HL-60 (cell line): ENCODE measurements around the gene SIPA1.

Source experiments
- DNase-seq, 2 experiments: peaks; one replicate each; pipeline ENCODE4 v3.0.0-alpha.2; 2010 to 2020; ENCODE audit warnings: low read depth in 1 of 2, low spot score in 1 of 2
- H3K27ac ChIP-seq: fragments of 250-450 bp; sonication (Bioruptor Pico); replicated peaks from 2 replicates; pipeline ENCODE4 v1.5.1; 2020; ENCODE audit warnings: mild to moderate bottlenecking, moderate library complexity
- H3K27me3 ChIP-seq: fragments of 250-450 bp; sonication (Bioruptor Pico); 2 replicates; pipeline ENCODE4 v1.5.1; 2021; ENCODE audit warnings: mild to moderate bottlenecking, moderate library complexity; ENCODE audit not compliant: insufficient read depth, poor library complexity, severe bottlenecking
- H3K4me3 ChIP-seq: replicated peaks from 2 replicates; pipeline ENCODE4 v1.5.1; 2011; ENCODE audit warnings: mild to moderate bottlenecking, control low read depth, low read length; ENCODE audit not compliant: insufficient read depth
- CTCF ChIP-seq: IDR thresholded peaks from one replicate; pipeline ENCODE4 v1.5.1; 2011; ENCODE audit warnings: low read length, control low read depth, inconsistent platforms; ENCODE audit not compliant: insufficient read depth
- GABPA ChIP-seq: IDR thresholded peaks from 2 replicates; pipeline ENCODE4 v1.6.1; 2012; ENCODE audit warnings: low read depth
- POLR2AphosphoS5 ChIP-seq: IDR thresholded peaks from 2 replicates; pipeline ENCODE4 v1.6.1; 2012; ENCODE audit warnings: low read depth
- REST ChIP-seq: IDR thresholded peaks from 2 replicates; pipeline ENCODE4 v1.6.1; 2012; ENCODE audit warnings: low read depth; ENCODE audit not compliant: insufficient replicate concordance
- SPI1 ChIP-seq: IDR thresholded peaks from 2 replicates; pipeline ENCODE4 v1.6.1; 2012; ENCODE audit warnings: low read depth, mild to moderate bottlenecking, borderline replicate concordance

The SIPA1 gene

GRCh38 chr11:65662247-65662798 lies 24.4 kb downstream of the SIPA1 start:
- no peak for TF ChIP-seq REST
- H3K27me3 ChIP-seq = no peaks in the 10 kb centered on the region
- H3K4me3 ChIP-seq = peak overlapping the region; percentile 97
- H3K27ac ChIP-seq = peak overlapping the region; percentile 67
- DNase-seq = no peak

- peak within 1 kb of the TSS; percentile 95 for H3K27ac ChIP-seq
- TF ChIP-seq SPI1 (0 out of 2 replicates have a peak, but pooled peaks have one; percentile 2), POLR2AphosphoS5 (peak; percentile 34; the same call in 1 of the 2 replicates), REST (no peak)
- DNase-seq = peak; percentile 82 to 88
- H3K4me3 ChIP-seq = peak within 1 kb of the TSS; percentile 97
- no peaks in the 10 kb centered on the region for H3K27me3 ChIP-seq
These were observed 25.1 kb downstream of the SIPA1 start, which contains the start of gene RELA for GRCh38 chr11:65662799-65663638. RELA (minus strand) TSS chr11:65662916; CDS start chr11:65662832, 84 bp downstream.

GRCh38 chr11:65663639-65664200 lies 25.8 kb downstream of the SIPA1 start:
- no peak for DNase-seq
- TF ChIP-seq GABPA (no peak), SPI1 (0 out of 2 replicates have a peak, but pooled peaks have one; percentile 12)
- Histone ChIP-seq H3K4me3 (peak overlapping the region; percentile 54), H3K27ac (peak overlapping the region; percentile 95), H3K27me3 (no peaks in the 10 kb centered on the region)

GRCh38 chr11:65672180-65672860 lies 34.4 kb downstream of the SIPA1 start:
- Histone ChIP-seq H3K4me3 (no peak overlapping the region), H3K27me3 (no peaks in the 10 kb centered on the region), H3K27ac (no peak overlapping the region)
- no peak for TF ChIP-seq POLR2AphosphoS5
- TF ChIP-seq REST = no peak
- no peak for TF ChIP-seq GABPA
- TF ChIP-seq SPI1 = no peak
- TF ChIP-seq CTCF = no peak
- no peak for DNase-seq
